ENCODE data around the gene LRRN2. TPM values are rescaled to one million over a fixed set of nuclear protein-coding genes. Genes with fewer than 3 reads are reported as not detected.

The LRRN2 gene
- total RNA-seq, 3 donors from 2014 or later, result 4.3 to 33.3 (median 26.4) TPM

- no peaks in the 10 kb centered on the region for H3K9me3 ChIP-seq
- no peak overlapping the region for H3K4me3 ChIP-seq
- DNase-seq (no peak), ATAC-seq (no peak)
- intact Hi-C loops (cut with DNase I, micrococcal nuclease), result no loop called here
- TF ChIP-seq CTCF (IDR thresholded peaks at IDR 0.05), result no peak
- peaks cover 35% of the 10 kb centered on the region for H3K4me1 ChIP-seq (ENCODE audit: low read depth)
- no peaks in the 10 kb centered on the region for H3K36me3 ChIP-seq (ENCODE audit: low read depth)
These were observed 29.4 kb upstream of the LRRN2 start for GRCh38 chr1:204714861-204715511.

GRCh38 chr1:204714194-204714860 lies 28.8 kb upstream of the LRRN2 start:
- peaks cover 35% of the 10 kb centered on the region for H3K4me1 ChIP-seq (ENCODE audit: low read depth)
- DNase-seq (no peak), ATAC-seq (no peak)
- H3K9me3 ChIP-seq, result no peaks in the 10 kb centered on the region
- H3K36me3 ChIP-seq (ENCODE audit: low read depth), result no peaks in the 10 kb centered on the region
- no peak for TF ChIP-seq CTCF (IDR thresholded peaks at IDR 0.05)
- intact Hi-C loops (cut with DNase I, micrococcal nuclease), result no loop called here
- no peak overlapping the region for H3K4me3 ChIP-seq

GRCh38 chr1:204713541-204713940 lies 28.0 kb upstream of the LRRN2 start:
- H3K36me3 ChIP-seq (ENCODE audit: low read depth), result no peaks in the 10 kb centered on the region
- DNase-seq, result no peak
- H3K4me1 ChIP-seq (ENCODE audit: low read depth), result peaks cover 35% of the 10 kb centered on the region
- intact Hi-C loops (cut with DNase I, micrococcal nuclease), result no loop called here
- no peaks in the 10 kb centered on the region for H3K9me3 ChIP-seq
- no peak for ATAC-seq
- no peak for TF ChIP-seq CTCF (IDR thresholded peaks at IDR 0.05)
- no peak overlapping the region for H3K4me3 ChIP-seq

GRCh38 chr1:204712708-204713430 lies 27.3 kb upstream of the LRRN2 start:
- H3K4me3 ChIP-seq, result no peak overlapping the region
- peak; percentile 57 for ATAC-seq
- no peak for DNase-seq
- H3K9me3 ChIP-seq, result no peaks in the 10 kb centered on the region
- H3K4me1 ChIP-seq (ENCODE audit: low read depth), result peaks cover 35% of the 10 kb centered on the region
- intact Hi-C loops (cut with DNase I, micrococcal nuclease), result no loop called here
- TF ChIP-seq CTCF (IDR thresholded peaks at IDR 0.05), result no peak
- H3K36me3 ChIP-seq (ENCODE audit: low read depth), result no peaks in the 10 kb centered on the region

- TF ChIP-seq CTCF (IDR thresholded peaks at IDR 0.05), result no peak
- Histone ChIP-seq H3K4me3 (no peak overlapping the region), H3K4me1 (ENCODE audit: low read depth) (peaks cover 33% of the 10 kb centered on the region), H3K36me3 (ENCODE audit: low read depth) (no peaks in the 10 kb centered on the region), H3K9me3 (no peaks in the 10 kb centered on the region)
- DNase-seq, result peak; percentile 68 to 72 (median 70)
- peak; percentile 71 for ATAC-seq
- intact Hi-C loops (cut with DNase I, micrococcal nuclease), result no loop called here
These were observed 26.6 kb upstream of the LRRN2 start for GRCh38 chr1:204711947-204712701.

All from mucosa of descending colon (tissue), 3 donors.